Measurements from ENCODE around the gene CR2. TPM values are rescaled to one million over a fixed set of nuclear protein-coding genes. Genes with fewer than 3 reads are reported as not detected.

CR2 gene
- total RNA-seq, result not detected in 2 replicates

DNA sequence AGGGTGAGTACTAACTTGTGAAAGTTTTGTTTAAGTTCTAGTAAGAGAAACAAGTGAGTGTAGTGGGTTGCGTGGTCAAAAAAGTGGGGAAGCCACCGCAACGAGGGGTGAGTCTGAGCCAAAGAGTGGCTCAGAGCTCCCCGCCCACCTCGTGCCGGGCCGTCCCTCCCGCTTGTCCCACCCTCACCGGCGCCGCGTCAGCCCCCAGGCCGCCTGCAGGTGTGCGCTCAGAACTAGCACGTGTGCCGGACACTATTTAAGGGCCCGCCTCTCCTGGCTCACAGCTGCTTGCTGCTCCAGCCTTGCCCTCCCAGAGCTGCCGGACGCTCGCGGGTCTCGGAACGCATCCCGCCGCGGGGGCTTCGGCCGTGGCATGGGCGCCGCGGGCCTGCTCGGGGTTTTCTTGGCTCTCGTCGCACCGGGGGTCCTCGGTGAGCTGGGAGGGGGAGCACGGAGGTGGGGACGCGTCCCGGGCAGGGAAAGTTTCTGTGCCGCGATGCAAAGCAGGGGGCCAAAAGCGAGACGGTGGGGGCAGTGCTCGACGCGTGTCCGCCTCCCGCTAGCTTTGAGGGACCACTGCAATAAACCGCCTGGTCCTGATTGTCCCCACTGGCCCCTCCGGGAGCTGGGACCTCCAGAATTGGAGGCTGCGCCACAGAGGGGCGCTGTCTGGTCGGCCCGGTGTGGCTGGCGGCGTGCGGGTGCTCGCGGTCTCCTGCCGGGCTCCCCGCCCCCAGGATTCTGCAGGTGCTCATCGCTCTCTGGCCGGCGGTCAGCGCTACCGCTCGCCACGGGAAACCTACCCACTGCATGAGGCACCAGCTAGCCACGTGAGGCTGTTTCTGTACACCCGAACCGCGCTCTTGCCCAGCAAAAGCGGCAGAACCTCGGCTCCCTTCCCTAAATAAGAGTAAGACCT lies at the start of gene CR2:
CR2 (plus strand) TSS at position 283 of the 919 bp plus-strand sequence; CDS start at position 374, 91 bp downstream.

DNA sequence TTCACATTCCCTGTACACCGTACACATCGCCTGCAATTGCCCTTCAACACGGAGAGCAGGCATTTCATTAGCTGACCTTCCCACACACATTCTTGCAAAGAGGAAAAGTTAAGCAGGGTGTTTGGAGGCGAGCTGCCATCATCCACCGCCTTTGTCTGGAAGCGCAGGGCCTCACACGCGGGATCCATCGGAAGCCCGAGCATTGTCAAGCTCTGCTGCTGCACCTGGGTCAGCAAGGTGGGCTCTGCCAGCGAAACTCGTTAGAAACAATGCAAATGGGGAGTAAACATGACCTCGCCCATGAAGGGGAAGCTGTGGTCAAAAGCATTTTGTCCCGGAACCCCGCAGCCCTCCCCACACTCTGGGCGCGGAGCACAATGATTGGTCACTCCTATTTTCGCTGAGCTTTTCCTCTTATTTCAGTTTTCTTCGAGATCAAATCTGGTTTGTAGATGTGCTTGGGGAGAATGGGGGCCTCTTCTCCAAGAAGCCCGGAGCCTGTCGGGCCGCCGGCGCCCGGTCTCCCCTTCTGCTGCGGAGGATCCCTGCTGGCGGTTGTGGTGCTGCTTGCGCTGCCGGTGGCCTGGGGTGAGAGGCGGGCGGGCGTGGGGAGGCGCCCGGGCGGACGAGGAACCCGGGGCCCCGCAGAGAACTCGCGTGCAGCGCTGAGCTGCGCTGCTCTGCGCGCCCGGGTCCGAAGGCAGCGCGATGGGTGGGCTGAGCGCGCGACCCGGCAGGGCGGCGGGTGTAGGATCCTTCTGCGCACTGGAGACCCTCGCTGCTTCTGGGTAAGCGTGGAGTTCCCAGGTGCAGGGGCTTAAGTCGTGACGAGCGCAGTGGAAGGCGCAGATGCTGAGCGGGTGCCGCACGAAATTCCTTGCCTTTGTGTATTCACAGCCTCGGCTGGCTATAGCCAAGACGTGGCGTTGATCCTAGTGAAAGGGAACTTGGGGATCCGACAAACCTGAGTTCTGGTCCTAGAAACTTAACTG lies 42.0 kb downstream of the CR2 start, which contains the start of gene CR1:
CR1 (plus strand) TSS at position 357 of the 992 bp plus-strand sequence; CDS start at position 468, 111 bp downstream.

Other genes starting within 250 kb of the CR2 start
- gene CD55, start 132.7 kb upstream of the CR2 start, total RNA-seq, result 41.3 and 75.8 TPM in 2 replicates
- not detected in 2 replicates for gene CR1, start 41.8 kb downstream of the CR2 start, total RNA-seq
- gene CR1L, start 190.8 kb downstream of the CR2 start, total RNA-seq, result not detected in 2 replicates

Measured in endothelial cell of coronary artery (primary cell).